Measurements from ENCODE around the gene GPR151. TPM values are rescaled to one million over a fixed set of nuclear protein-coding genes. Genes with fewer than 3 reads are reported as not detected.

GPR151 gene
- total RNA-seq, 4 donors from 2014 or later = not detected

GRCh38 chr5:146463446-146463845 is 52.5 kb downstream of the GPR151 start:
- Histone ChIP-seq H3K36me3 (peaks cover 52% of the 10 kb centered on the region), H3K4me1 (no peaks in the 10 kb centered on the region)
- 82% methylated on average over 6 of the region's 6 CpGs for WGBS

More at GRCh38 chr5:146463446-146463845, 52.5 kb downstream of the GPR151 start:
- Histone ChIP-seq H3K4me3 (no peak overlapping the region), H3K9me3 (no peaks in the 10 kb centered on the region), H3K27ac (no peak overlapping the region), H3K27me3 (no peaks in the 10 kb centered on the region)
- DNase-seq (ENCODE audit: low spot score in 2 of 2) = no peak
- TF ChIP-seq EP300 (IDR thresholded peaks at IDR 0.05) (no peak), CTCF (IDR thresholded peaks at IDR 0.05) (no peak), POLR2A (IDR thresholded peaks at IDR 0.05) (no peak), POLR2AphosphoS5 (IDR thresholded peaks at IDR 0.05) (no peak)

Other genes with a start within 250 kb of the GPR151 start
- under 1 TPM in 1 of 4 donors, not detected in 3; 0.19 TPM for gene POU4F3, start 177.4 kb downstream of the GPR151 start, total RNA-seq
- gene TCERG1, start 68.9 kb downstream of the GPR151 start, total RNA-seq = 100 to 1,000 TPM in 1 of 4 donors, 10 to 100 TPM in 3; 59.1 to 164 (median 65.1) TPM